Uterus (tissue), 4 donors: Measurements from ENCODE around the gene DHDH. TPM values are rescaled to one million over a fixed set of nuclear protein-coding genes. Genes with fewer than 3 reads are reported as not detected.

ENCODE experiments used
- DNase-seq, 2 donors: peaks; one replicate each; pipeline ENCODE4 v3.0.0-alpha.2; 2019 to 2020
- H3K27ac ChIP-seq, 2 donors: fragments of 200-600 bp; sonication (generic); 1 replicate in 1 of 2; 2 replicates in 1 of 2; pipeline ENCODE4 v1.5.1; 2016 to 2018
- H3K27me3 ChIP-seq, 2 donors: fragments of 200-600 bp; sonication (generic); one replicate each; pipeline ENCODE4 v1.5.1; 2018 to 2019; ENCODE audit warnings: control low read depth in 1 of 2
- H3K36me3 ChIP-seq, 2 donors: fragments of 200-600 bp; sonication (generic); one replicate each; pipeline ENCODE4 v1.5.1; 2019; ENCODE audit warnings: control low read depth in 1 of 2
- H3K4me1 ChIP-seq, 2 donors: fragments of 200-600 bp; sonication (generic); one replicate each; pipeline ENCODE4 v1.5.1; 2018 to 2019; ENCODE audit warnings: control low read depth in 1 of 2
- H3K4me3 ChIP-seq, 2 donors: fragments of 200-600 bp; sonication (generic); 1 replicate in 1 of 2; 2 replicates in 1 of 2; pipeline ENCODE4 v1.5.1; 2018 to 2019; ENCODE audit warnings: mild to moderate bottlenecking in 1 of 2
- H3K9me3 ChIP-seq, 2 donors: fragments of 200-600 bp; sonication (generic); one replicate each; pipeline ENCODE4 v1.5.1; 2019; ENCODE audit warnings: control low read depth in 1 of 2
- POLR2A ChIP-seq, 2 donors: fragments of 450-650 bp; IDR thresholded peaks; one replicate each; pipeline ENCODE4 v1.6.1; 2016; ENCODE audit warnings: antibody characterized with exemption in 2 of 2, mild to moderate bottlenecking in 1 of 2, moderate library complexity in 1 of 2
- intact Hi-C: fragments of 100-400 bp; cut with DNase I; formaldehyde crosslinking; loops from one replicate; pipeline ENCODE4 v1.15.1; 2023; ENCODE audit warnings: low total_unique reads
- total RNA-seq, 4 donors: library from RNA; depleted of rRNA in 3 of 4; stranded (reverse); fragments of >200 nt in 3 of 4; gene quantifications; one replicate each; pipeline versions ENCODE4 v1.1.0 to v1.2.4, GENCODE V29; 2014 to 2023
- TF ChIP-seq, protein P1 (sequence below), 4 experiments: fragments of 200-600 bp in 2 of 4; fragments of 450-650 bp in 2 of 4; sonication (generic) in 2 of 4; IDR thresholded peaks; one replicate each; pipeline ENCODE4 v1.5.1; 2016 to 2019; ENCODE audit warnings: antibody characterized with exemption in 4 of 4, mild to moderate bottlenecking in 2 of 4, moderate library complexity in 1 of 4
- donor health status: DM: yes; HTN: yes; CAD: no.

Gene DHDH
- total RNA-seq, 4 donors from 2014 or later = 0.41 to 0.95 TPM; not detected in 2

- H3K36me3 ChIP-seq = no peaks in the 10 kb centered on the region
Observed at GRCh38 chr19:48970923-48971395, 37.5 kb downstream of the DHDH start.

GRCh38 chr19:48975947-48976847, 42.7 kb downstream of the DHDH start:
- TF ChIP-seq, protein P1, sequence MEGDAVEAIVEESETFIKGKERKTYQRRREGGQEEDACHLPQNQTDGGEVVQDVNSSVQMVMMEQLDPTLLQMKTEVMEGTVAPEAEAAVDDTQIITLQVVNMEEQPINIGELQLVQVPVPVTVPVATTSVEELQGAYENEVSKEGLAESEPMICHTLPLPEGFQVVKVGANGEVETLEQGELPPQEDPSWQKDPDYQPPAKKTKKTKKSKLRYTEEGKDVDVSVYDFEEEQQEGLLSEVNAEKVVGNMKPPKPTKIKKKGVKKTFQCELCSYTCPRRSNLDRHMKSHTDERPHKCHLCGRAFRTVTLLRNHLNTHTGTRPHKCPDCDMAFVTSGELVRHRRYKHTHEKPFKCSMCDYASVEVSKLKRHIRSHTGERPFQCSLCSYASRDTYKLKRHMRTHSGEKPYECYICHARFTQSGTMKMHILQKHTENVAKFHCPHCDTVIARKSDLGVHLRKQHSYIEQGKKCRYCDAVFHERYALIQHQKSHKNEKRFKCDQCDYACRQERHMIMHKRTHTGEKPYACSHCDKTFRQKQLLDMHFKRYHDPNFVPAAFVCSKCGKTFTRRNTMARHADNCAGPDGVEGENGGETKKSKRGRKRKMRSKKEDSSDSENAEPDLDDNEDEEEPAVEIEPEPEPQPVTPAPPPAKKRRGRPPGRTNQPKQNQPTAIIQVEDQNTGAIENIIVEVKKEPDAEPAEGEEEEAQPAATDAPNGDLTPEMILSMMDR (IDR thresholded peaks at IDR 0.05) = no peak
- TF ChIP-seq POLR2A (IDR thresholded peaks at IDR 0.05) = no peak
- intact Hi-C loops = loop anchor here (10.0 kb wide), 1 partner anchor 191 kb away; no protein-coding TSS in a partner anchor
- no peaks in the 10 kb centered on the region for H3K36me3 ChIP-seq

More at GRCh38 chr19:48970923-48971395, 37.5 kb downstream of the DHDH start:
- Histone ChIP-seq H3K27me3 (no peaks in the 10 kb centered on the region), H3K27ac (peak overlapping the region; percentile 45 to 47), H3K4me3 (no peak overlapping the region), H3K4me1 (peaks cover 0 to 11% of the 10 kb centered on the region in 2 donors), H3K9me3 (no peaks in the 10 kb centered on the region)
- DNase-seq = peak; percentile 81 to 83
- intact Hi-C loops = loop anchor here (10.0 kb wide), 1 partner anchor 186 kb away; no protein-coding TSS in a partner anchor
- TF ChIP-seq POLR2A (IDR thresholded peaks at IDR 0.05) = no peak
- TF ChIP-seq, protein P1 (IDR thresholded peaks at IDR 0.05) = peak; percentile 80 to 92 (median 84)

GRCh38 chr19:48977061-48977460, 43.6 kb downstream of the DHDH start:
- intact Hi-C loops = loop anchor here (10.0 kb wide), 1 partner anchor 192 kb away; no protein-coding TSS in a partner anchor
- no peak for TF ChIP-seq POLR2A (IDR thresholded peaks at IDR 0.05)
- TF ChIP-seq, protein P1 (IDR thresholded peaks at IDR 0.05) = no peak
- no peak for DNase-seq
- H3K36me3 ChIP-seq = no peaks in the 10 kb centered on the region
- H3K4me1 ChIP-seq = peaks cover 0 to 6% of the 10 kb centered on the region in 2 donors
- H3K9me3 ChIP-seq = no peaks in the 10 kb centered on the region
- H3K27ac ChIP-seq = no peak overlapping the region
- no peaks in the 10 kb centered on the region for H3K27me3 ChIP-seq
- H3K4me3 ChIP-seq = no peak overlapping the region

More at GRCh38 chr19:48975947-48976847, 42.7 kb downstream of the DHDH start:
- H3K27me3 ChIP-seq = no peaks in the 10 kb centered on the region
- peaks cover 0 to 6% of the 10 kb centered on the region in 2 donors for H3K4me1 ChIP-seq
- no peak for DNase-seq
- no peaks in the 10 kb centered on the region for H3K9me3 ChIP-seq
- no peak overlapping the region for H3K4me3 ChIP-seq
- no peak overlapping the region for H3K27ac ChIP-seq

DNA sequence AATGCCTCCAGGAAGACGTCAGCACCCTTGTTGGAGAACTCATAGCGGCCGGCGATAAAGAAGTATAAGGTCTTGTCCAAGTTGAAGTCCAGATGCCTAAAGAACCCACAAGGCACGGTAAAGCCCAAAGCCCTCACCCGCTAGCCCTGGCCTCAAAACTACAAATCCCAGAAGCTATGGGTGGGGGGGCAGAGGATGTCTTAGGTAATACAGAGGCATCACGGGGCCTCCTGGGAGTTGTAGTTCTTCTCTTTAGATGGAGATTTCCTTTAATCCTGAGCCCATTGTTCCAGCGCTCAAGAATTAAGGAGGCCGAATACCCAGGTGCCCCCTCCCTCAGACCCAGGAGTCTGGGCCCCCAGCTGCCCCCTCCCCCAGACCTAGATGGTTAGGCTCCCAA, 48.8 kb downstream of the DHDH start:
- no peak for TF ChIP-seq POLR2A (IDR thresholded peaks at IDR 0.05)
- TF ChIP-seq, protein P1 (IDR thresholded peaks at IDR 0.05) = no peak
- no peaks in the 10 kb centered on the region for H3K27me3 ChIP-seq

DNA sequence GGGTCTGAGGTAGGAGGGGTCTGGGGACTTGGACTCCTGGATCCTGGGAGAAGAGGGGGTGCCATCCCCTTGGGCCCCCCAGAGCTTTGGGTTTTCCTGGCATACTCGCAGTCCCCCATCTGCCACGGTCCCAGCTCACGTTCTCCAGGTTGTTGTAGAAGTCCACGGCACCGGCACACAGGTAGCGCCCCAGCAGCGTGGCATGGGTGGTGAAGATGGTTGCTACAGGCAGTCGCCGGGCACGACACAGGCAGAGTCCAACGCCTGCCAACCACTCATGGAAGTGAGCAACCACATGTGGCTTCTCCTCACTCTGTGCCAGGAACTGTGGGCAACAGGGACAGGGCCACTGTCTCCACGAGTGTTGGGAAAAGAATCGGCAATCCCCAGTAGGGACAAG, 52.2 kb downstream of the DHDH start:
- DNase-seq = no peak
- Histone ChIP-seq H3K27me3 (no peaks in the 10 kb centered on the region), H3K4me1 (peaks cover 0 to 3% of the 10 kb centered on the region in 2 donors), H3K4me3 (no peak overlapping the region), H3K27ac (no peak overlapping the region), H3K9me3 (no peaks in the 10 kb centered on the region), H3K36me3 (no peaks in the 10 kb centered on the region)
- TF ChIP-seq POLR2A (IDR thresholded peaks at IDR 0.05) = no peak
- TF ChIP-seq, protein P1 (IDR thresholded peaks at IDR 0.05) = no peak
- intact Hi-C loops = no loop called here

More for the DNA sequence above, 48.8 kb downstream of the DHDH start:
- H3K36me3 ChIP-seq = no peaks in the 10 kb centered on the region
- intact Hi-C loops = no loop called here
- H3K27ac ChIP-seq = no peak overlapping the region
- H3K4me1 ChIP-seq = peaks cover 0 to 6% of the 10 kb centered on the region in 2 donors
- no peak for DNase-seq
- H3K9me3 ChIP-seq = no peaks in the 10 kb centered on the region
- no peak overlapping the region for H3K4me3 ChIP-seq
